ENCODE data around the gene KLHL29.

- TF ChIP-seq SIN3A (IDR thresholded peaks at IDR 0.05; ENCODE audit: borderline replicate concordance, low read depth, low read length) (no peak), CBFB (CRISPR knock-in tag; IDR thresholded peaks at IDR 0.05) (no peak), ZBTB4 (CRISPR knock-in tag; IDR thresholded peaks at IDR 0.05; ENCODE audit: borderline replicate concordance) (no peak), NR2F2 (IDR thresholded peaks at IDR 0.05; ENCODE audit: borderline replicate concordance, low read depth) (no peak), PATZ1 (CRISPR knock-in tag; IDR thresholded peaks at IDR 0.05) (no peak)
Observed at GRCh38 chr2:23662466-23662865, 277.5 kb downstream of the KLHL29 start.

All from HepG2 (cell line).